ENCODE measurements around the gene TRPM5. TPM values are rescaled to one million over a fixed set of nuclear protein-coding genes. Genes with fewer than 3 reads are reported as not detected.

TRPM5 gene
- total and polyA plus RNA-seq, 2 of the 8 experiments (the other 6 are each of a cell fraction or from before 2014, with no cell fraction given) = 0.02 TPM; not detected in 1

DNA sequence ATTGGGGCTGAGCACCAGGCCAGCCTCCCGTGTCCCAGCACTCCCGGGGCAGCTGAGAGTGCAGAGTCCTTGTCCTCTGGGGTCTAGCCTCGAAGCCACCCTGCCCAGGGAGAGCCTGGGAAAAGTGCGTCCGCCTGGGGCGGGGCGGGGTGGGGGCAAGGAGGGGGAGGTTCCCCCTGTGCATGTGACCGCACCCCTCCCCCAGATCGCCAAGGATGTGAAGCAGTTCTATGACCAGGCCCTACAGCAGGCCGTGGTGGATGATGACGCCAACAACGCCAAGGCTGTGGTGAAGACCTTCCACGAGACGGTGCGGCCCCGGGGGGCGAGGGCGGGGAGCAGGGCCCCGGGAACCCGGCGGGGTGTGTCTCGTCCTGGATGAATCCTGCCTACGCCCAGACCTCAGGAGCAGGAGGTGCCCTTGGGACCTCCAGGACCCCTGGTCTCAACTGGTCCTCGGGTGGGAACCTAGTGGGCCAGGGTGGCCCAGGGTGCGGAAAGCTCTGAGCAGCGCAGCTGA lies 49.0 kb downstream of the TRPM5 start:
- H3K36me3 ChIP-seq (ENCODE audit: control insufficient read depth in 2 of 4, insufficient read depth in 4 of 4, low read length in 3 of 4) = peaks cover 0 to 21% (median under 1%) of the 10 kb centered on the region in 4 experiments; a peak in 4 of 8 replicates
- H3K56ac ChIP-seq (replicated peaks; ENCODE audit: insufficient read length, low read depth, low read length) = no peak overlapping the region
- no peak overlapping the region for H4K5ac ChIP-seq (ENCODE audit: insufficient read length, low read depth, low read length)
- no peak overlapping the region for H3K27ac ChIP-seq (ENCODE audit: low read depth, low read length)
- no peak overlapping the region for H2BK20ac ChIP-seq (ENCODE audit: low read length)
- no peak overlapping the region for H4K91ac ChIP-seq (replicated peaks; ENCODE audit: insufficient read length, low read length)
- peaks cover 5% of the 10 kb centered on the region for H3K23me2 ChIP-seq (ENCODE audit: low read depth, low read length)
- H2BK15ac ChIP-seq (ENCODE audit: low read length) = no peak overlapping the region
- H3K9me3 ChIP-seq (ENCODE audit: insufficient read depth in 2 of 2, low read depth in 1 of 2, low read length in 1 of 2) = no peaks in the 10 kb centered on the region
- FAIRE-seq = no peak
- no peak overlapping the region; the same call in 1 of the 2 replicates for H4K8ac ChIP-seq (ENCODE audit: extremely low read depth, insufficient read depth, low read length)
- no peak overlapping the region for H2BK12ac ChIP-seq (ENCODE audit: low read depth, low read length)
- H2BK120ac ChIP-seq (replicated peaks; ENCODE audit: low read depth, low read length) = no peak overlapping the region
- H3K18ac ChIP-seq (ENCODE audit: extremely low read depth, low read length) = no peak overlapping the region
- 100% methylated on average over 7 of the region's 26 CpGs; no CpG with 5 or more reads in 1 of the 2 experiments for WGBS, 2 experiments (ENCODE audit: extremely low coverage in 1 of 2, insufficient coverage in 1 of 2, insufficient read length in 1 of 2, insufficient replicate concordance in 2 of 2, low coverage in 1 of 2, low lambda C conversion rate in 2 of 2, missing lambda C conversion rate in 1 of 2)
- H3K27me3 ChIP-seq (replicated peaks in 1 of 4; ENCODE audit: control insufficient read depth in 3 of 4, extremely low read depth in 1 of 4, insufficient read depth in 3 of 4, low read length in 3 of 4) = no peaks in the 10 kb centered on the region
- H3K9ac ChIP-seq (replicated peaks in 1 of 4; ENCODE audit: extremely low read depth in 1 of 4, low read depth in 3 of 4, low read length in 3 of 4) = no peak overlapping the region
- no peak for DNase-seq (ENCODE audit: low read depth in 1 of 2, low spot score in 2 of 2)
- H4K20me1 ChIP-seq (replicated peaks in 1 of 2; ENCODE audit: control insufficient read depth in 1 of 2, insufficient read depth in 2 of 2, low read length in 2 of 2) = peaks cover 12 to 25% of the 10 kb centered on the region in 2 experiments
- ChIA-PET CTCF (ENCODE audit: partially characterized antibody) (interaction anchor here (1.5 kb wide), 1 partner anchor 90 kb away, joined by 5 read pairs; no protein-coding TSS in a partner anchor), POLR2A (ENCODE audit: partially characterized antibody) (no interaction called here)
- H2AK5ac ChIP-seq (ENCODE audit: low read depth, low read length) = no peak overlapping the region
- H2BK5ac ChIP-seq (ENCODE audit: low read depth, low read length) = no peak overlapping the region
- H3K4me2 ChIP-seq (ENCODE audit: insufficient read depth in 1 of 2, low read depth in 2 of 2, low read length in 2 of 2) = no peak overlapping the region
- H2AFZ ChIP-seq (ENCODE audit: low read length) = no peak overlapping the region
- H3K4ac ChIP-seq (replicated peaks; ENCODE audit: insufficient read length, low read depth, low read length) = no peak overlapping the region
- peaks cover 10% of the 10 kb centered on the region for H3K79me1 ChIP-seq (ENCODE audit: low read depth, low read length)
- H3K14ac ChIP-seq (ENCODE audit: insufficient read length) = no peak overlapping the region
- no peak overlapping the region for H3K23ac ChIP-seq (ENCODE audit: insufficient read length)
- H3K79me2 ChIP-seq (ENCODE audit: control insufficient read depth in 1 of 2, insufficient read depth in 2 of 2, low read length in 2 of 2) = peaks cover 0 to 1% of the 10 kb centered on the region in 2 experiments; a peak in 2 of 4 replicates
- H3K4me3 ChIP-seq (ENCODE audit: extremely low read depth in 1 of 4, insufficient read depth in 2 of 4, low read depth in 3 of 4, low read length in 4 of 4) = no peak overlapping the region
- peaks cover 0 to 13% (median 4%) of the 10 kb centered on the region in 4 experiments; a peak in 4 of 7 replicates for H3K4me1 ChIP-seq (replicated peaks in 1 of 4; ENCODE audit: control insufficient read depth in 3 of 4, insufficient read depth in 4 of 4, low read length in 3 of 4)
- TF ChIP-seq SRF (IDR thresholded peaks at IDR 0.05; ENCODE audit: low read depth, low read length) (no peak), TEAD4 (IDR thresholded peaks at IDR 0.05; ENCODE audit: low read depth, low read length) (no peak), MAFK (IDR thresholded peaks at IDR 0.05; ENCODE audit: low read depth, low read length) (no peak), RBBP5 (IDR thresholded peaks at IDR 0.05; ENCODE audit: borderline replicate concordance, low read depth, low read length) (no peak), SIX5 (IDR thresholded peaks at IDR 0.05; ENCODE audit: low read depth, low read length) (no peak), JUN (IDR thresholded peaks at IDR 0.05; ENCODE audit: low read depth, low read length) (no peak), NRF1 (IDR thresholded peaks at IDR 0.05; ENCODE audit: low read depth, low read length) (no peak), EZH2 (IDR thresholded peaks at IDR 0.05; ENCODE audit: low read depth, low read length, severe bottlenecking) (no peak), EGR1 (IDR thresholded peaks at IDR 0.05; ENCODE audit: borderline replicate concordance, low read depth, low read length) (no peak), HDAC6 (IDR thresholded peaks at IDR 0.05; ENCODE audit: low read depth, low read length) (no peak), ATF3 (IDR thresholded peaks at IDR 0.05; ENCODE audit: insufficient read depth, low read depth, low read length) (no peak), SP2 (IDR thresholded peaks at IDR 0.05; ENCODE audit: low read length) (no peak), JUND (IDR thresholded peaks at IDR 0.05; ENCODE audit: low read length) (no peak)

Data from H1 (cell line).